Stimulated activated CD4-positive, alpha-beta T cell treated with anti-CD3 and anti-CD28 coated beads, Interleukin-2, amount 100 ng/mL, for 48 hours (primary cell): ENCODE measurements around the gene IRF2BPL.

Source experiments
- DNase-seq, 2 donors: peaks; one replicate each; pipeline ENCODE4 v3.0.0-alpha.2; 2020

The IRF2BPL gene

DNA sequence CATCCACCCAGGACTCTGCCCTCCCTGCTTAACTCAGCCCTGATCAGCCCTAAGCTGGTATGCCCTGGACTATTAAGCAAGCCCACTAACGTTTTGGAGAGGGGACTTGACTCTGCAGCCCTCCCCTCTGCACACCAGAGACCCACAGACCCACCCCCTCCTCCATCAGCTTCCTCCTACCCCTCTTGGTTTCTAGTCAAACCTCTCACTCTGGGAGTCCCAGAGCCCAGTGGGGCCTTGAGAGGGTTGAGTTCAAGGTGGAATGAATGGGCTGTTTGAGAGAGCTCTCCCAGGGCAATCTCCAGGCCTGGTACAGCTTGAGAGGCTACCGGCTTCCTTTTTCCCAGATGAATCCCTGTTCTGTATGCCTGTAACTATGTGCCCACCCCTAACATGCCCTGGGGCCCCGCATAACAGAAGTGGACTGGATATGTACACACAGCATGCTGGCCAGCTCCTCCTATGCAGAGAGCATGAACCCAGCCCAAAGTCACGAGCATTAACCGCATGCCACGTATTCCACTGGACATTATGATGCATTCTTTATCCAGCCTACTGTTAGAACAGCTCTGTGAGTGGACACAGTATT lies 43.6 kb downstream of the IRF2BPL start:
- DNase-seq = no peak

DNA sequence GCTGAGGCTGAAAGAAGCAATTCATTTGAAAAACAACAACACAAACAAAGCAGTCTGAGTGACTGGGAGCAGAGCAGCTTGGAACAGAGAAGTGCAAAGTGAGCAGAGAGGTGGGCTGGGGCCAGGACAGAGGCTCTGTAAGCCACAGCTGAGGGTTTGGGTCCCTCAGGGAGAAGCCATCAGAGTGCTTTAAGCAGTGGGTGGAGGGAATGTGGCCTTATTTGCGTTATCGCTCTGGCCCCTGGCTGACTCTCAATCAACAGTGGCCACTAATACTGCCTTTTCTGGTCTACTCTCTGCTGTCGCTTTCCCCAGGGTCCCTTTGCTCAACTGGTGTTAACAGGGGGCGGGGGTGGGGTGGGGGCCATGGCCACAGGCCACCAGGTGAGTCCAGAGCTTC lies 44.2 kb downstream of the IRF2BPL start:
- DNase-seq = no peak

DNA sequence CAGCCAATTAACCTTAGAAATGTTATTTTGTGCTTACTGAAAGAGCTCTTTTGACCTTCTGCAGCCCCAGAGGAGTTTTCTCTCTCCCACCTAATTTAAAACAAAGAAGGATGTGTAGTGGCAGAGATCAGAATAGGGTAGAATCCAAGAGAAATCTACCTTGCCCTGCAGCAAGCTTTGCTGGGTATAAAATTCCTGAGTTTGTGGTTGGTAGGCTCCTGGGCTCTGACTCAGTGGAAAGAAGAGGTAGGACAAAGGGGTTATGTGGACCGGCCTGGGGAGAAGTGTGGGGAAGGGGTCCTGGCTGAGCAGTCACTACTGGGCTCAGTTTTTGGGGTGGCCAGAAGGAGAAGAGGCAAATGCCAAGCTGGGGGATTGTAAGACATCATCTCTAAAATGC lies 46.8 kb downstream of the IRF2BPL start:
- no peak for DNase-seq

DNA sequence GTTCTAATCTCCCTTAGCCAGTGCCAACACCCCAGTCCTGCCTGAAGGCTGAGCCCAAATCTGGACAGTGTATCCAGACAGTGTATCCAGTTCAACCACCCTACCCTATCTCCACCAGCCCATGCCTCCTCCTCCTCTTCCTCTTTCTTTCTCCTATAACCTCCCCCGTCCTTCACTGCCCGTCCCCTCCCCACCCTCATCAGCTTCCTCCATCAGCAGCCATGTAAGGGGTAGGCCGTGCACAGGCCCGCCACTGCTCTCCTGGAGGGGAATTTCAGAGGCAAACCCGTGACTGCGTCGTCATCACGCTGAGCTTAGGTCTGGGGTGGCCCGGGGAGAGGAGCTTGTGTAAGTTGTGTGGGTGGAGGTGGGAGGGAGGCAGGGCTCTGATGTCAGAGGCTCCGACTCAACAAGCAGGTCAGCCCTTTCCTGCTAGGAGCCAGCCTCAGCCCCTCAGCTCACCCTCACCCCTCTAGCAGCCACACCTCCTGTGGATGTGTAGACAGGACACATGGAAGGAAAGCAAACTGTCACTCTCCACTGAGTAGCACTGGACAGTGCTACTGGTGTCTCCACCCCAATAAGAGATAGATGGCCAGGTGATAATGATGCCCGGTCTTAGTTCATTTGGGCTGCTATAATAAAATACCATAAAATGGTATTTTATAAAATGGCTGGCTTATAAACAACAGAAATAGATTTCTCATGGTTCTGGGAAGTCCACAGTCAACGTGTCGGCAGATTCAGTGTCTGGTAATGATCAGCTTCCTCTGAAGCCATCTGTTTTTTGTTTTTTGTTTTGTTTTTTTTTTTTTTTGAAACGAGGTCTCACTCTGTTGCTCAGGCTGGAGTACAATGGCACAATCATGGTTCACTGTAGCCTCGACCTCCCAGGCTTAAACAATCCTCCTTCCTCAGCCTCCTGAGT lies 50.5 kb downstream of the IRF2BPL start:
- DNase-seq = peak; percentile 64 to 68

DNA sequence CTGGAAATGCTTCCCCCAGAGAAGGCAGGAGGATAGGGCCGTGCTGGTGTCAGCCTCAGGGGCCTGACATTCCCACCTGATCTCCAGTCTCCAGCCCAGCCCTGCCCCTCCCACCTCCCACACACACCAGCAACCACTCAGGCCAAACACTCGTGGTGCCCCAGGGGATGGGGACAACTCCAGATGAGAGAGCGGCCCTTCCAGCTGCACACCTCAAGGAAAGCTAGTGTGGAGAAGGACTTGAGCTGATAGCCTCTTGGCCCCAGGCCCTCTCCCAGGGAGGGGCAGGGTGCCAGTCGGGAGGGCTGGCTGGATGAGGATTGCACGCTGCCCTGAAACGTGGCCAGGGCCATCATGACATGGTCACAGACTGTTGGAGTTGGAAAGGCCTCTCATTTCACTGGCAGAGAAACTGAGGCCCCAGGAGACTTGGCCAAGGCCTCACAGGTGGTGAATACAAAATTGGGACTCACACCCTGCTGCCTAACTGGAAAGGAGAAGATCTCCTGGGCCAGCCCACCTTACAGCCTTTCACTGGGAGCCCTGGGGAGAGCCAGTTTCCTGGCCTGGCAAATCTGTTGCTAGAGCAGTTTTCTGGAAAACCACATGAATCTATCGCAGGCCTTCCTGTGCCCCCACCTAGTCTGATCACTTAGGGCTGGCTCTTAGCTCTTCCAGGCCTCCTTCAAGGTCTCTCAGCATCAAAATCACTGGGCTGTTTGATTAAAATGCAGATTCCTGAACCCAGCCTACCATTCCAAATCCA lies 52.1 kb downstream of the IRF2BPL start:
- no peak for DNase-seq

DNA sequence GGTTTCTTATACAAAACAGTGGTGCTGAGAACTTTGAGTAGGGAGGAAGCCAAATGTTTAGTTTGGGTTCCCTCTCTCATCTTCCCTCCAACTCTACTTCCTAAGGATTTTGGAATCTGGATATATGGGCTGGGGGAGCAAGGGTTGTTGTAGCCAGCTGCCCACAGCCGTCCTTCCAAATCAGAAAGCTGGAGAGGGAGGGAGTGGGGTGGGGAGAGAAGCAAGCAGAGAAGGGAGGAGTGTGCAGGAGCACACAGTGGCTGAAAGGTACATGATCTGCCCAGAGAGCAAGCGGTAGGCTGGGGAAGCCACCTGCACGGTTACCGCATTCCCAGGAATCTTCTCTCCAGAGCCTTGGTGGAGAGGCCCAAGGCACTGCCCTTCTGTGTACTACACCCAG lies 52.7 kb downstream of the IRF2BPL start:
- DNase-seq = no peak

DNA sequence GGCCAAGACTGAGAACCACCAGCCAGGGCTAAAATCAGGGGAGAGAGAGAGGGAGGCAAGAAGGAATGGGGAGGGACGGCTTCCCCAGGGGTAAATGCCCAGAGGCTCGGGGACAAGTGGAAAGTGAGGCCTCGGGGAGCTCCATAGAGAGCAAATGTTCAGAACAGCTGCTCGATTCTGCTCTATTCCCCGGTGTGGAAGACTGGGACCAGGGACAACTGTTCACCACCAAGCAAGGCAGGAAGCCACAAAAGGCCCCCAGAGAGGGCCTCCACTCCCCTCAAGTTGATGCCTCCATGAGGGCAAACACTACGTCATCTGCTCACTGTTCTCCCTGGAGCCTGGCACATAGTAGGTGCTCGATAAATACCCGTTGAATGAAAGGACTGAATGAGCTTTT lies 53.5 kb downstream of the IRF2BPL start:
- no peak for DNase-seq
